NT2/D1 (cell line): ENCODE measurements around the gene PHACTR1.

Source experiments
- SUZ12 ChIP-seq: IDR thresholded peaks from 2 replicates; pipeline ENCODE4 v1.6.1; 2011; ENCODE audit not compliant: insufficient read length, insufficient read depth; ENCODE audit errors: extremely low read depth
- YY1 ChIP-seq: IDR thresholded peaks from 2 replicates; pipeline ENCODE4 v1.6.1; 2011; ENCODE audit not compliant: insufficient read length, insufficient read depth
- ZNF274 ChIP-seq: IDR thresholded peaks from 2 replicates; pipeline ENCODE4 v1.6.1; 2011; ENCODE audit warnings: mild to moderate bottlenecking, low read depth, low read length

DNA sequence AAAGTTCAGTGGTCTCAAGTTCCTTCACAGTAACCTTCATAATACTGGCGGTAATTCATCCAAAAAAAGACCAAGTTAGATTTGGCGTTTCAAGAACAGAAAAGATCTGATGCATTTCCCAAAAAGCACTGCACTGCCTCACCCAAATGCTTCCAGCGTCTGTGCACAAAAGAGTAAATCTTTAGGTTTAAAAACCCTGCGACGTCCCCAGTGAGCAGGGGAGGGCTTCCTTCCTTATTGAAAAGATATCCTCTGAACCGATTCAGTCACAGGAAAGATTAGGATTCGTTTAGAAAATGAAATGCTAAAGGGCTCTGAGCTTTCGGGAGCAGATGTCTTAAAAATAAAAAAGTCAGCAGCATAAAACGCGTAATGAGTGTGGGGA, 611.1 kb downstream of the PHACTR1 start:
- TF ChIP-seq YY1 = no peak
- TF ChIP-seq ZNF274 = no peak
- no peak for TF ChIP-seq SUZ12
